Neural progenitor cell (in vitro differentiated cells): ENCODE measurements around the gene TPSD1. TPM values are rescaled to one million over a fixed set of nuclear protein-coding genes. Genes with fewer than 3 reads are reported as not detected.

Source experiments
- DNase-seq: peaks from one replicate; pipeline ENCODE4 v3.0.0-alpha.2; 2016; ENCODE audit warnings: low spot score
- H2AFZ ChIP-seq: fragments of 200-600 bp; sonication (generic); replicated peaks from 2 replicates; pipeline ENCODE4 v1.6.1; 2016; ENCODE audit warnings: antibody characterized with exemption
- H3F3A ChIP-seq: fragments of 200-600 bp; sonication (generic); 2 replicates; pipeline ENCODE4 v1.6.1; 2016; ENCODE audit warnings: antibody characterized with exemption, low read depth
- H3K27ac ChIP-seq: fragments of 200-600 bp; sonication (generic); 2 replicates; pipeline ENCODE4 v1.5.1; 2016; ENCODE audit warnings: mild to moderate bottlenecking
- H3K27me3 ChIP-seq: fragments of 200-600 bp; sonication (generic); 2 replicates; pipeline ENCODE4 v1.6.1; 2016; ENCODE audit warnings: mild to moderate bottlenecking, moderate library complexity
- H3K36me3 ChIP-seq: fragments of 200-600 bp; sonication (generic); 2 replicates; pipeline ENCODE4 v1.5.1; 2016
- H3K4me1 ChIP-seq: fragments of 200-600 bp; sonication (generic); 2 replicates; pipeline ENCODE4 v1.6.1; 2016; ENCODE audit warnings: mixed run types
- H3K4me2 ChIP-seq: fragments of 200-600 bp; sonication (generic); 2 replicates; pipeline ENCODE4 v1.6.1; 2016
- H3K4me3 ChIP-seq: fragments of 200-600 bp; sonication (generic); 2 replicates; pipeline ENCODE4 v1.5.1; 2016
- H3K79me2 ChIP-seq: fragments of 200-600 bp; sonication (generic); 2 replicates; pipeline ENCODE4 v1.6.1; 2016; ENCODE audit warnings: low read depth
- H3K9ac ChIP-seq: fragments of 200-600 bp; sonication (generic); 2 replicates; pipeline ENCODE4 v1.6.1; 2016
- H3K9me3 ChIP-seq: fragments of 200-600 bp; sonication (generic); 2 replicates; pipeline ENCODE4 v1.5.1; 2016; ENCODE audit warnings: low read depth
- H4K20me1 ChIP-seq: fragments of 200-600 bp; sonication (generic); 2 replicates; pipeline ENCODE4 v1.6.1; 2016; ENCODE audit warnings: low read depth
- H3K27ac Mint-ChIP-seq: 3 replicates; pipeline ENCODE4 v1.8.0; 2021; ENCODE audit warnings: mixed read lengths
- H3K27me3 Mint-ChIP-seq: 2 replicates; pipeline ENCODE4 v1.8.0; 2022; ENCODE audit warnings: low read depth, mild to moderate bottlenecking, inconsistent platforms, moderate library complexity, mixed read lengths; ENCODE audit not compliant: insufficient read depth
- H3K36me3 Mint-ChIP-seq: 3 replicates; pipeline ENCODE4 v1.8.0; 2021; ENCODE audit warnings: mixed read lengths
- H3K4me1 Mint-ChIP-seq: 3 replicates; pipeline ENCODE4 v1.8.0; 2021; ENCODE audit warnings: mixed read lengths
- H3K4me3 Mint-ChIP-seq: 3 replicates; pipeline ENCODE4 v1.8.0; 2021; ENCODE audit warnings: mild to moderate bottlenecking, moderate library complexity, mixed read lengths
- H3K9me3 Mint-ChIP-seq: 3 replicates; pipeline ENCODE4 v1.8.0; 2020; ENCODE audit warnings: mixed read lengths
- CTCF ChIP-seq: fragments of 200-600 bp; sonication (generic); IDR thresholded peaks from 2 replicates; pipeline ENCODE4 v1.5.1; 2017; ENCODE audit warnings: antibody characterized with exemption, mild to moderate bottlenecking
- EZH2 ChIP-seq: fragments of 200-600 bp; sonication (generic); IDR thresholded peaks from 2 replicates; pipeline ENCODE4 v1.6.1; 2017; ENCODE audit warnings: antibody characterized with exemption, mild to moderate bottlenecking, moderate library complexity
- EZH2phosphoT487 ChIP-seq: fragments of 200-600 bp; sonication (generic); IDR thresholded peaks from 2 replicates; pipeline ENCODE4 v1.6.1; 2017; ENCODE audit warnings: antibody characterized with exemption
- total RNA-seq: library from RNA; depleted of rRNA; stranded (reverse); fragments of >200 nt; gene quantifications from 2 replicates; pipeline ENCODE4 v1.2.3, GENCODE V29; 2015; ENCODE audit warnings: low replicate concordance

Gene TPSD1
- total RNA-seq, 1 donor from 2014 or later: not detected

- H3K4me2 ChIP-seq: peak overlapping the region; percentile 74
These were observed 33.6 kb downstream of the TPSD1 start for GRCh38 chr16:1289477-1289866.

GRCh38 chr16:1290063-1290501, 34.2 kb downstream of the TPSD1 start:
- H3K9me3 ChIP-seq: no peaks in the 10 kb centered on the region
- H3K27ac ChIP-seq: no peak overlapping the region
- no peaks in the 10 kb centered on the region for H3K36me3 ChIP-seq
- H3K36me3 Mint-ChIP-seq: no peaks in the 10 kb centered on the region
- no peaks in the 10 kb centered on the region for H3K79me2 ChIP-seq
- H4K20me1 ChIP-seq: no peaks in the 10 kb centered on the region
- peak overlapping the region; percentile 63 for H2AFZ ChIP-seq
- H3K27ac Mint-ChIP-seq: no peak overlapping the region
- peak; percentile 46 for DNase-seq
- peak overlapping the region; percentile 74 for H3K4me2 ChIP-seq
- TF ChIP-seq EZH2 (peak; percentile 38), CTCF (no peak), EZH2phosphoT487 (no peak)
- peaks cover 26% of the 10 kb centered on the region for H3K27me3 Mint-ChIP-seq
- H3F3A ChIP-seq: peaks cover 4% of the 10 kb centered on the region
- H3K4me1 ChIP-seq: peaks cover 18% of the 10 kb centered on the region
- peaks cover 16% of the 10 kb centered on the region for H3K4me1 Mint-ChIP-seq
- H3K9ac ChIP-seq: no peak overlapping the region
- no peaks in the 10 kb centered on the region for H3K9me3 Mint-ChIP-seq
- H3K4me3 Mint-ChIP-seq: no peak overlapping the region
- peaks cover 60% of the 10 kb centered on the region for H3K27me3 ChIP-seq
- peak overlapping the region; percentile 30 for H3K4me3 ChIP-seq

More at GRCh38 chr16:1289477-1289866, 33.6 kb downstream of the TPSD1 start:
- Histone ChIP-seq H3K9ac (no peak overlapping the region), H4K20me1 (no peaks in the 10 kb centered on the region), H3K9me3 (no peaks in the 10 kb centered on the region), H2AFZ (no peak overlapping the region), H3K4me1 (peaks cover 18% of the 10 kb centered on the region), H3K79me2 (no peaks in the 10 kb centered on the region), H3K27ac (no peak overlapping the region), H3K36me3 (no peaks in the 10 kb centered on the region), H3F3A (peaks cover 4% of the 10 kb centered on the region), H3K27me3 (peaks cover 60% of the 10 kb centered on the region), H3K4me3 (peak overlapping the region; percentile 30)
- no peak for TF ChIP-seq EZH2
- TF ChIP-seq EZH2phosphoT487: no peak
- TF ChIP-seq CTCF: no peak
- Mint-ChIP-seq H3K27me3 (peaks cover 26% of the 10 kb centered on the region), H3K27ac (no peak overlapping the region), H3K9me3 (no peaks in the 10 kb centered on the region), H3K36me3 (no peaks in the 10 kb centered on the region), H3K4me1 (peaks cover 15% of the 10 kb centered on the region), H3K4me3 (no peak overlapping the region)
- peak; percentile 31 for DNase-seq

- DNase-seq: no peak
- Histone ChIP-seq H3K4me1 (peaks cover 18% of the 10 kb centered on the region), H3K79me2 (no peaks in the 10 kb centered on the region), H3K4me2 (no peak overlapping the region), H3K9me3 (no peaks in the 10 kb centered on the region), H2AFZ (no peak overlapping the region), H3K4me3 (no peak overlapping the region), H3K27ac (no peak overlapping the region), H3K9ac (no peak overlapping the region), H3F3A (peaks cover 4% of the 10 kb centered on the region), H3K36me3 (no peaks in the 10 kb centered on the region), H3K27me3 (peaks cover 60% of the 10 kb centered on the region), H4K20me1 (no peaks in the 10 kb centered on the region)
- peaks cover 26% of the 10 kb centered on the region for H3K27me3 Mint-ChIP-seq
- no peak overlapping the region for H3K27ac Mint-ChIP-seq
- TF ChIP-seq CTCF: no peak
- TF ChIP-seq EZH2phosphoT487: no peak
- no peak for TF ChIP-seq EZH2
- H3K4me3 Mint-ChIP-seq: no peak overlapping the region
- peaks cover 16% of the 10 kb centered on the region for H3K4me1 Mint-ChIP-seq
- H3K9me3 Mint-ChIP-seq: no peaks in the 10 kb centered on the region
- H3K36me3 Mint-ChIP-seq: no peaks in the 10 kb centered on the region
These were observed 35.1 kb downstream of the TPSD1 start for GRCh38 chr16:1290860-1291575.
